Stimulated activated naive CD8-positive, alpha-beta T cell treated with anti-CD3 and anti-CD28 coated beads, Interleukin-15, Interleukin-2, amounts not matched to agents 100 ng/mL and 50 ng/mL, for 24 hours (primary cell): ENCODE data around the gene SKI.

Source experiments
- H3K27ac Mint-ChIP-seq: one replicate; pipeline ENCODE4 v1.8.0; 2021; ENCODE audit warnings: mild to moderate bottlenecking, mixed read lengths
- H3K27me3 Mint-ChIP-seq: one replicate; pipeline ENCODE4 v1.8.0; 2021; ENCODE audit warnings: mixed read lengths
- H3K36me3 Mint-ChIP-seq: one replicate; pipeline ENCODE4 v1.8.0; 2021; ENCODE audit warnings: low read depth, mixed read lengths
- H3K4me1 Mint-ChIP-seq: one replicate; pipeline ENCODE4 v1.8.0; 2021; ENCODE audit warnings: low read depth, mixed read lengths
- H3K4me3 Mint-ChIP-seq: one replicate; pipeline ENCODE4 v1.8.0; 2021; ENCODE audit warnings: mild to moderate bottlenecking, mixed read lengths
- H3K9me3 Mint-ChIP-seq: one replicate; pipeline ENCODE4 v1.8.0; 2021; ENCODE audit warnings: mixed read lengths

SKI gene

DNA sequence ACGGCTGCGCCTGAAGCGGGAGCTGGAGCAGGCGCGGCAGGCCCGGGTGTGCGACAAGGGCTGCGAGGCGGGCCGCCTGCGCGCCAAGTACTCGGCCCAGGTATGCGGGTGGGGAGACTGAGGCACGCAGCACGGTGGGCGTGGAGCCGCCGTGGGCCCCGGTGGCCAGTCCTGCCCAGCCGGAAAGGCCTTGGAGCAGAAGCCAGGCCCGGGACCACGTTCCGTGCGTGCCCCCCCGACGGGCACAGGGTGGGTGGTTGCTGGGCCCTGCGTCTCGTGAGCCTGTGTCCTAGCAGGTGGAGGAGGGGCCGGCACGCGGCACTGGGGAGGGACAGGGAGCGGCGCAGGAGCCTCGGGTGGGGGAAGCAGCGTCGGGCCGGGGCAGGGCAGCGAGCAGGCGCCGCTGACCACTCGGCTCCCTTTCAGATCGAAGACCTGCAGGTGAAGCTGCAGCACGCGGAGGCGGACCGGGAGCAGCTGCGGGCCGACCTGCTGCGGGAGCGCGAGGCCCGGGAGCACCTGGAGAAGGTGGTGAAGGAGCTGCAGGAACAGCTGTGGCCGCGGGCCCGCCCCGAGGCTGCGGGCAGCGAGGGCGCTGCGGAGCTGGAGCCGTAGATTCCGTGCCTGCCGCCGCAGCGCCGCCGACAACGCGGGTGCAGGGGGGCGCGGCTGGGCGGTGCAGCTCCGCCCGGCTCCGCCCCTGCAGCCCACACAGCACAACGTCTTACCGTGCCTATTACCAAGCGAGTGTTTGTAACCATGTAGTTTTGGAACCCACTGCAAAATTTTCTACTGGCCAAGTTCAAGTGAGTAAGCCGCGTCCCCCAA lies 78.2 kb downstream of the SKI start:
- H3K9me3 Mint-ChIP-seq: no peaks in the 10 kb centered on the region
- H3K4me3 Mint-ChIP-seq: no peak overlapping the region
- H3K4me1 Mint-ChIP-seq: peaks cover 20% of the 10 kb centered on the region
- H3K27ac Mint-ChIP-seq: no peak overlapping the region
- H3K36me3 Mint-ChIP-seq: peaks cover 31% of the 10 kb centered on the region
- H3K27me3 Mint-ChIP-seq: no peaks in the 10 kb centered on the region

GRCh38 chr1:2307064-2307605 lies 79.0 kb downstream of the SKI start:
- Mint-ChIP-seq H3K4me1 (peaks cover 16% of the 10 kb centered on the region), H3K27me3 (no peaks in the 10 kb centered on the region), H3K27ac (no peak overlapping the region), H3K36me3 (peaks cover 31% of the 10 kb centered on the region), H3K9me3 (no peaks in the 10 kb centered on the region), H3K4me3 (no peak overlapping the region)

GRCh38 chr1:2307972-2308371 lies 79.9 kb downstream of the SKI start:
- Mint-ChIP-seq H3K4me3 (no peak overlapping the region), H3K36me3 (peaks cover 31% of the 10 kb centered on the region), H3K9me3 (no peaks in the 10 kb centered on the region), H3K4me1 (peaks cover 8% of the 10 kb centered on the region), H3K27me3 (no peaks in the 10 kb centered on the region), H3K27ac (no peak overlapping the region)

GRCh38 chr1:2308844-2309243 lies 80.7 kb downstream of the SKI start:
- no peaks in the 10 kb centered on the region for H3K27me3 Mint-ChIP-seq
- no peak overlapping the region for H3K4me3 Mint-ChIP-seq
- H3K27ac Mint-ChIP-seq: no peak overlapping the region
- H3K9me3 Mint-ChIP-seq: no peaks in the 10 kb centered on the region
- H3K36me3 Mint-ChIP-seq: peaks cover 31% of the 10 kb centered on the region
- H3K4me1 Mint-ChIP-seq: peaks cover 7% of the 10 kb centered on the region

DNA sequence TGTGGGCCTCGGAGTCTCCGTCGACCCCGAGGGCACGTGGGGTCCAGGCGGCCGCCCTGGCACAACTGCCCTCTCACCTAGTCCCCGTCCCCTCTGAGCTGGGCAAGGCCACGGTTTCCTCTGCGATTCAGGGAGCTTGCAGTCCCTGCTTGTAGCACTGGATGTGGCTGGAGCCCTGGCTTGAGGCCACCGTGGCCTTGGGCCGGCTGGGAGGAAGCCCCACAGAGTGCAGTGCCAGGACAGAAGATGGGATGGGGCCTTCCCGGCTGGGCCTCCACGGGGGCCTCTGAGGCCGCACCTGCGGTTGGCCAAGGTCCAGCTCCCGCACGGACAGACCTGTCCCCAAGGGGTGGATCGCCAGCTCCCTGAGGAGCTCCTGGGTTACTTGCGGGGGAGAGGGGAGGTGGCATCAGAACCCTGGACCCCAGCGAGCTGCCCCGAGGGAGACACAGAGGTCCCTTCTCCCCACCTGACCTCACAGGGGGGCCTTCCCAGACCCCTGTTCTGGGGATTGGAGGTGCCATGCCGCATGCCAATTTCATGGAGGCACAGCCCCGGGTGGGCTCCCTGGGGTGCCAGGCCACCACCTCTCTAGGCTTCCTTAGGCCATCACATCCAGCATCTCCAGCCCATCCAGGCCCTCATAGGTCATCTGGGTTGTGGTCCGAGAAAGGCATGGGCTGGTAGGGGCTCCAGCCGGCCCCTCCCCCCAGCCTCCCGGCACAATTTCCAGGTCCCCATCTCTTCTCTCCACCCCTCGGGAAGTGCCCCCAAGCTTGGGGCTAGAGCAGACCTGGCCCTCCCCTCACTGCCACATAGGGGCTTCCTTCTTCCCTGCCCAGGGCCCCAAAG lies 82.4 kb downstream of the SKI start:
- Mint-ChIP-seq H3K4me1 (peaks cover 8% of the 10 kb centered on the region), H3K27me3 (no peaks in the 10 kb centered on the region), H3K9me3 (no peaks in the 10 kb centered on the region), H3K27ac (no peak overlapping the region), H3K36me3 (peaks cover 27% of the 10 kb centered on the region), H3K4me3 (no peak overlapping the region)

GRCh38 chr1:2311184-2312032 lies 83.3 kb downstream of the SKI start:
- H3K4me1 Mint-ChIP-seq: peaks cover 8% of the 10 kb centered on the region
- H3K36me3 Mint-ChIP-seq: peaks cover 23% of the 10 kb centered on the region
- H3K4me3 Mint-ChIP-seq: no peak overlapping the region
- no peaks in the 10 kb centered on the region for H3K9me3 Mint-ChIP-seq
- no peak overlapping the region for H3K27ac Mint-ChIP-seq
- no peaks in the 10 kb centered on the region for H3K27me3 Mint-ChIP-seq

- Mint-ChIP-seq H3K27ac (peak overlapping the region; percentile 8), H3K36me3 (peaks cover 18% of the 10 kb centered on the region), H3K4me3 (no peak overlapping the region), H3K4me1 (peaks cover 10% of the 10 kb centered on the region), H3K9me3 (no peaks in the 10 kb centered on the region), H3K27me3 (no peaks in the 10 kb centered on the region)
Measured at GRCh38 chr1:2312160-2312514, 84.0 kb downstream of the SKI start.

- peaks cover 12% of the 10 kb centered on the region for H3K36me3 Mint-ChIP-seq
- H3K9me3 Mint-ChIP-seq: no peaks in the 10 kb centered on the region
- peaks cover 11% of the 10 kb centered on the region for H3K4me1 Mint-ChIP-seq
- no peak overlapping the region for H3K4me3 Mint-ChIP-seq
- no peaks in the 10 kb centered on the region for H3K27me3 Mint-ChIP-seq
- no peak overlapping the region for H3K27ac Mint-ChIP-seq
Measured at GRCh38 chr1:2312515-2313301, 84.6 kb downstream of the SKI start.

GRCh38 chr1:2313651-2314261 lies 85.6 kb downstream of the SKI start:
- Mint-ChIP-seq H3K27ac (no peak overlapping the region), H3K4me3 (no peak overlapping the region), H3K4me1 (peaks cover 11% of the 10 kb centered on the region), H3K36me3 (peaks cover 1% of the 10 kb centered on the region), H3K9me3 (no peaks in the 10 kb centered on the region), H3K27me3 (no peaks in the 10 kb centered on the region)

GRCh38 chr1:2314273-2314802 lies 86.2 kb downstream of the SKI start:
- no peaks in the 10 kb centered on the region for H3K27me3 Mint-ChIP-seq
- H3K36me3 Mint-ChIP-seq: no peaks in the 10 kb centered on the region
- H3K27ac Mint-ChIP-seq: no peak overlapping the region
- H3K4me3 Mint-ChIP-seq: no peak overlapping the region
- H3K9me3 Mint-ChIP-seq: no peaks in the 10 kb centered on the region
- peaks cover 14% of the 10 kb centered on the region for H3K4me1 Mint-ChIP-seq

GRCh38 chr1:2314803-2315673 lies 86.9 kb downstream of the SKI start:
- no peaks in the 10 kb centered on the region for H3K36me3 Mint-ChIP-seq
- no peak overlapping the region for H3K27ac Mint-ChIP-seq
- no peak overlapping the region for H3K4me3 Mint-ChIP-seq
- no peaks in the 10 kb centered on the region for H3K9me3 Mint-ChIP-seq
- H3K27me3 Mint-ChIP-seq: no peaks in the 10 kb centered on the region
- H3K4me1 Mint-ChIP-seq: peaks cover 14% of the 10 kb centered on the region

- Mint-ChIP-seq H3K36me3 (no peaks in the 10 kb centered on the region), H3K27ac (no peak overlapping the region), H3K4me3 (peak overlapping the region; percentile 17), H3K27me3 (no peaks in the 10 kb centered on the region), H3K9me3 (no peaks in the 10 kb centered on the region), H3K4me1 (peaks cover 14% of the 10 kb centered on the region)
Measured at GRCh38 chr1:2315674-2316450, 87.7 kb downstream of the SKI start.
